ENCODE results near the gene RARA.
"Not testable (repeated sequence)": the region's sequence is repeated elsewhere in the genome, so short reads cannot be mapped to it uniquely, and the experiment has no call there.

GRCh38 chr17:40386555-40386954 is 77.6 kb downstream of the RARA start:
- TF ChIP-seq CTCF (conservative IDR thresholded peaks at IDR 0.05; ENCODE audit: low read length); EZH2phosphoT487 (IDR thresholded peaks at IDR 0.05; ENCODE audit: borderline replicate concordance): not testable (repeated sequence)
